Fibroblast of mammary gland (primary cell): Measurements from ENCODE around the gene ZNF100.
"Not testable (repeated sequence)": the region's sequence is repeated elsewhere in the genome, so short reads cannot be mapped to it uniquely, and the experiment has no call there.

Experiments used
- DNase-seq: peaks from one replicate; pipeline ENCODE4 v3.0.0-alpha.2; 2010; ENCODE audit warnings: low read depth
- H3K4me3 ChIP-seq: 2 replicates; pipeline ENCODE4 v1.5.1; 2011; ENCODE audit warnings: low read depth, mild to moderate bottlenecking, low read length, moderate library complexity; ENCODE audit not compliant: control insufficient read depth
- CTCF ChIP-seq: conservative IDR thresholded peaks from 2 replicates; pipeline ENCODE4 v1.5.1; 2011; ENCODE audit warnings: low read depth, low read length, inconsistent platforms; ENCODE audit not compliant: control insufficient read depth, insufficient read depth

Gene ZNF100

GRCh38 chr19:21680026-21680425 lies 87.4 kb downstream of the ZNF100 start:
- no peak overlapping the region for H3K4me3 ChIP-seq
- DNase-seq = no peak
- TF ChIP-seq CTCF = no peak

- DNase-seq = no peak
- no peak for TF ChIP-seq CTCF
- no peak overlapping the region for H3K4me3 ChIP-seq
Observed at GRCh38 chr19:21677696-21678418, 89.5 kb downstream of the ZNF100 start.

GRCh38 chr19:21674454-21674853 lies 92.9 kb downstream of the ZNF100 start:
- TF ChIP-seq CTCF = no peak
- H3K4me3 ChIP-seq = no peak overlapping the region
- DNase-seq = no peak

- DNase-seq, H3K4me3 ChIP-seq: not testable (repeated sequence)
Observed at GRCh38 chr19:21673479-21673878, 93.9 kb downstream of the ZNF100 start.
